Measurements from ENCODE around the gene TIAM1. TPM values are rescaled to one million over a fixed set of nuclear protein-coding genes. Genes with fewer than 3 reads are reported as not detected.

The TIAM1 gene
- total and polyA plus RNA-seq, 2 of the 8 experiments (the other 6 are each of a cell fraction or from before 2014, with no cell fraction given), result 10.1 to 30.7 TPM

- no peak for TF ChIP-seq GABPA (IDR thresholded peaks at IDR 0.05; ENCODE audit: borderline replicate concordance, insufficient read depth, low read length)
- peak; percentile 78; the same call in 1 of the 2 replicates for TF ChIP-seq KDM1A (IDR thresholded peaks at IDR 0.05; ENCODE audit: borderline replicate concordance, low read length)
- no peak for TF ChIP-seq POLR2AphosphoS5 (IDR thresholded peaks at IDR 0.05; ENCODE audit: low read depth, low read length)
Observed at GRCh38 chr21:31340942-31341487, 3.0 kb downstream of the TIAM1 start (continued).
